ENCODE measurements around the gene NLRC5. TPM values are rescaled to one million over a fixed set of nuclear protein-coding genes. Genes with fewer than 3 reads are reported as not detected.
A peak's percentile ranks its signal among the peaks of the same experiment; 100 is the strongest.

Gene NLRC5
- total RNA-seq, 1 donor from 2014 or later = 47.5 TPM

DNA sequence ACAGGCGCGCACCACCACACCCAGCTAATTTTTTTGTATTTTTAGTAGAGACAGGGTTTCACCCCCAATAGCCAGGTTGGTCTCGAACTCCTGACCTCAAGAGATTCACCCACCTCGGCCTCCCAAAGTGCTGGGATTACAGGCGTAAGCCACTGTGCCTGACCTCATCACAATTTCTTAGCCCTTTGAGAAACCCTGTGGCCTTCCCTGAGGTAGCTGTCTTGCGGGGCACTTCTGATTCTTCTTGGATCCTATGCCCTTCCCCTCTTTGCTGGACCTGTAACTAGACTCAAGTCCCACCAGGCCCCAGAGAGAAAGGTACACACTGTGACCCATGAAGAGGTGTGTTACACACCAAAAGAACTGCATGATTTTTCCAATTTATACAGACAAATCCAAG, 41.1 kb upstream of the NLRC5 start:
- peaks cover 33% of the 10 kb centered on the region for H3K4me1 ChIP-seq
- H3K27me3 ChIP-seq (ENCODE audit: low read depth) = no peaks in the 10 kb centered on the region
- no peak overlapping the region for H3K27ac ChIP-seq
- no peaks in the 10 kb centered on the region for H3K9me3 ChIP-seq
- TF ChIP-seq, protein P1, sequence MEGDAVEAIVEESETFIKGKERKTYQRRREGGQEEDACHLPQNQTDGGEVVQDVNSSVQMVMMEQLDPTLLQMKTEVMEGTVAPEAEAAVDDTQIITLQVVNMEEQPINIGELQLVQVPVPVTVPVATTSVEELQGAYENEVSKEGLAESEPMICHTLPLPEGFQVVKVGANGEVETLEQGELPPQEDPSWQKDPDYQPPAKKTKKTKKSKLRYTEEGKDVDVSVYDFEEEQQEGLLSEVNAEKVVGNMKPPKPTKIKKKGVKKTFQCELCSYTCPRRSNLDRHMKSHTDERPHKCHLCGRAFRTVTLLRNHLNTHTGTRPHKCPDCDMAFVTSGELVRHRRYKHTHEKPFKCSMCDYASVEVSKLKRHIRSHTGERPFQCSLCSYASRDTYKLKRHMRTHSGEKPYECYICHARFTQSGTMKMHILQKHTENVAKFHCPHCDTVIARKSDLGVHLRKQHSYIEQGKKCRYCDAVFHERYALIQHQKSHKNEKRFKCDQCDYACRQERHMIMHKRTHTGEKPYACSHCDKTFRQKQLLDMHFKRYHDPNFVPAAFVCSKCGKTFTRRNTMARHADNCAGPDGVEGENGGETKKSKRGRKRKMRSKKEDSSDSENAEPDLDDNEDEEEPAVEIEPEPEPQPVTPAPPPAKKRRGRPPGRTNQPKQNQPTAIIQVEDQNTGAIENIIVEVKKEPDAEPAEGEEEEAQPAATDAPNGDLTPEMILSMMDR (IDR thresholded peaks at IDR 0.05) = no peak
- DNase-seq (no peak), ATAC-seq (no peak)
- H3K36me3 ChIP-seq = peaks cover 39% of the 10 kb centered on the region
- intact Hi-C loops (cut with DNase I) = no loop called here
- no peak overlapping the region for H3K4me3 ChIP-seq

DNA sequence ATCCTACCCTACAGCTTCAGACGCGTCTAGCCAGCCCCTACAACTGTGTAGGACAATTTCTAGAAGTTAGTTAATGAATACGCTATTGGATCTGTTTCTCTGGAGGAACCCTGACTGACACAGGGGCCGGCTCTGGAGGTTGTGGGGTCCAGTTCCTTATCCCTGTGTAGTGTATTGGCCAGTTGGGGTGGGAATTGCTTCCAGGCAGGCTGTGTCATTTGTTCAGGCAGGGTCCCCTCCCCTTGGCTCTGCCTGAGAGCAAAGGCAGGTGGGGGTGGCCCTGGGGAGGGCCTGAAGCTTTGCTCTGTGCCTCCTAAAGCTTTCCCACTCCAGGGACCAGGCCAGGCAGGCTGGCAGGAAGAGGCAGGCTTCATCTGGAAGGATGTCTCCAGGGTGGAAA, 39.3 kb upstream of the NLRC5 start:
- intact Hi-C loops (cut with DNase I) = no loop called here
- DNase-seq (no peak), ATAC-seq (no peak)
- Histone ChIP-seq H3K4me3 (no peak overlapping the region), H3K4me1 (peaks cover 29% of the 10 kb centered on the region), H3K27me3 (ENCODE audit: low read depth) (no peaks in the 10 kb centered on the region), H3K36me3 (peaks cover 21% of the 10 kb centered on the region), H3K27ac (no peak overlapping the region), H3K9me3 (no peaks in the 10 kb centered on the region)
- TF ChIP-seq, protein P1 (IDR thresholded peaks at IDR 0.05) = no peak

DNA sequence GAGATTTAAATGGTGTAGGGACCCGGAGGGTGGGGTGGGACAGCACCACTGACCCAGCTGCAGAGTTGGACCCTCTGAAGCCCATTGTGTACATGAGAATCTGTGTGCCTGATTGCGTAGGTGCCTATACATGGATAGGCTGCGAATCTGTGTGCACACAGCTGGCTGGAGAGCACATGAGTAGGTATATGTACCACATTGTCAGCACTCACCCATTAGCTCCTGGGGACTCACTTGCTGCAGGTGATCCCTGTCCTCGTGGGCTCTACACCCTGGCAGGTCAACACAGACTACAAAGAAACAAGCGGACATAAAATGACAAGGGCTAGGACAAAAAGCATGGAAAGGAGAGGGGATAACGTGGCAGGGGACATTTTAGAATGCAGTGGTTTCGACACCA, 38.9 kb upstream of the NLRC5 start:
- TF ChIP-seq, protein P1 (IDR thresholded peaks at IDR 0.05) = no peak
- no peak overlapping the region for H3K27ac ChIP-seq
- peaks cover 25% of the 10 kb centered on the region for H3K4me1 ChIP-seq
- peaks cover 17% of the 10 kb centered on the region for H3K36me3 ChIP-seq
- no peaks in the 10 kb centered on the region for H3K9me3 ChIP-seq
- DNase-seq = no peak
- no peaks in the 10 kb centered on the region for H3K27me3 ChIP-seq (ENCODE audit: low read depth)
- no peak overlapping the region for H3K4me3 ChIP-seq
- intact Hi-C loops (cut with DNase I) = no loop called here
- no peak for ATAC-seq

DNA sequence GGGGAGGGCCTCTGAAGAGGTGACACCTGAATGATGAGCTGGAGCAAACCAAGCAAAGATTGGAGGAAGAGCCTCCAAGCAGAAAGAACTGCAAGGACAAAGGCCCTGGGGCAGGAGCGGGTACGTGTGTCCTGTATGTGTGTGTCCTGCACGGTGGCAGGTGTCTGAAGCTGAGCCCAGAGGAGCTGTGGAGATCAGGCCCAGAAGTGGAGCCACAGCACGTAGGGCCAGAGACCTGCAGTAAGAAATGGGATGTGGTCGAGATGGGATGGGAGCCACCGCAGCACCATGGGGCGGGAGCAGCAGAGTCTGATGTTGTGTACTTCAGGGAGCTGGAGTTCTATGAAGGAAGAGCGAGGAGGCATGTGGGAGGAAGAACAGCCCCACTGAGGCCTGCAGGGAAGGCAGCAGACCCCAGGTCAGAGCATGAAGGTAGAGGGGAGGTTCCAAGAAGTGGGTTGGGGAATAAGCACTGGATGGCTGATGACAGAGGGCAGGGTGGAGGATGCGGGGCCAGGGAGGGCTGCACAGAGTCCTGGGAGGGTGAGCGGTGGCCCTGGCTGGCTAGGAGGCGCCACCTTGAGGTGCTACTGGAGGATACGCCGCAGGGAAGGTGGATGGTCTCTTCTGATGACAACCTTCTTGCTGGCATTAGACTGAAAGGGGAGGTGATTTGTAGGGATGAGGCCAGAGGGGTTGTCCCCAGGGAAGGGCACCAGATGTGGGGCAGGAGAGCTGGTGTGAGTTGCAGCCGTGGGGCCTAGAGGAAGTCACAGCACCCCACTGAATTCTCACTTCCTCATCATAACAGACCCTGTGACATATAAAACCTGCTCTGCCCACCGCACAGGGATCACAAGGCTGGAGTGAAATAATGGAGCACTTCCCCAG, 38.2 kb upstream of the NLRC5 start:
- DNase-seq = peak; percentile 71
- peaks cover 12% of the 10 kb centered on the region for H3K36me3 ChIP-seq
- H3K27ac ChIP-seq = no peak overlapping the region
- no peak overlapping the region for H3K4me3 ChIP-seq
- peaks cover 21% of the 10 kb centered on the region for H3K4me1 ChIP-seq
- TF ChIP-seq, protein P1 (IDR thresholded peaks at IDR 0.05) = peak; percentile 65
- H3K9me3 ChIP-seq = no peaks in the 10 kb centered on the region
- intact Hi-C loops (cut with DNase I) = no loop called here
- H3K27me3 ChIP-seq (ENCODE audit: low read depth) = no peaks in the 10 kb centered on the region
- peak; percentile 79 to 83 for ATAC-seq

DNA sequence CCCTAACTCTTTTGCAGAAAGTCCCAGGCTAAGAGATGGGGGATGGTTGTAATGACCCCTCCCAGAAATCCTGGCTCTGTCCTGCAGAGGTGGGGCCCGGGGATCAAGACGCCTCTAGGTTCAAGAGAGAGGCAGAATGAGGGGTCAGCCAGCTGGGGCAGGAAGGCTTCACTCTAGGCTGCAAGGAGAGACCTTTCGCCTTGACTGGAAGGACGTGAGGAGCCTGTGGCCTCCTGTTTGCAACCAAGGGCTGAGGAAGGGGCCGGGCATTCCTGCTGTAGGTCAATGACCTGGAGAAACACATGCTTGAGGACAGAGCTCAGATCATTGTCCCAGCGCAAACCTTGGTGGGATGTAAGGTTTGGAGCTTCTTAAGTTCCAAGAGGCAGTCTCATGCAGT, 36.4 kb upstream of the NLRC5 start:
- intact Hi-C loops (cut with DNase I) = no loop called here
- DNase-seq = no peak
- no peaks in the 10 kb centered on the region for H3K36me3 ChIP-seq
- TF ChIP-seq, protein P1 (IDR thresholded peaks at IDR 0.05) = no peak
- no peaks in the 10 kb centered on the region for H3K27me3 ChIP-seq (ENCODE audit: low read depth)
- no peak for ATAC-seq
- no peak overlapping the region for H3K27ac ChIP-seq
- no peak overlapping the region for H3K4me3 ChIP-seq
- H3K4me1 ChIP-seq = peaks cover 12% of the 10 kb centered on the region
- H3K9me3 ChIP-seq = no peaks in the 10 kb centered on the region

Measured in lower lobe of right lung (tissue), 2 donors.